Measurements from ENCODE around the gene CYP39A1.

The CYP39A1 gene

DNA sequence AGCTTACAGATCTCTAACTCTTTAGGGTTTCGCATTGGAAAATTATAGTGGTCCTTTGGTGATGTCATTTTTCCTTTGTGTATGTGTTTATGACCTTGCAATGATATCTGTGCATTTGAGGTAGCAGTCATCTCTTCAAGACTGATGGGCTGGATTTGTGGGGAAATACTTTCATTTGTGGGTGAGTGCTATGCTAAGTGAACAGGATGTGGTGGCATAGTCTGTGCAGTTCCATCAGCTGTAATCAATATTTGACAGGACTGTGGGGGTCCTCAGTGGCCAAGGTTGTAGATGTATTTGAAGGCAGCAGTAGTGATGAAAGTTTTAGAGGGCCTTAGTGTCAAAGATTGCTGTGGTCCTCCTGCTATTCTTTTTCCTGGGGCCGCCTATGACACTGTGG, 79.5 kb downstream of the CYP39A1 start:
- Histone ChIP-seq H3K27me3 (replicated peaks; ENCODE audit: control insufficient read depth, insufficient read depth, low read length, poor library complexity, severe bottlenecking) (peaks cover 6% of the 10 kb centered on the region), H3K36me3 (ENCODE audit: control insufficient read depth, insufficient read depth, low read length) (no peaks in the 10 kb centered on the region), H3K9me3 (ENCODE audit: control insufficient read depth, low read length) (no peaks in the 10 kb centered on the region), H3K27ac (ENCODE audit: insufficient read depth, low read length, poor library complexity, severe bottlenecking) (no peak overlapping the region), H3K4me1 (ENCODE audit: control insufficient read depth, insufficient read depth, low read length, poor library complexity, severe bottlenecking) (no peaks in the 10 kb centered on the region), H3K4me3 (ENCODE audit: insufficient read depth, low read depth, low read length, poor library complexity, severe bottlenecking) (no peak overlapping the region)
- no peak for DNase-seq

- no peaks in the 10 kb centered on the region for H3K27me3 ChIP-seq (replicated peaks; ENCODE audit: control insufficient read depth, insufficient read depth, low read length, poor library complexity, severe bottlenecking)
- H3K27ac ChIP-seq (ENCODE audit: insufficient read depth, low read length, poor library complexity, severe bottlenecking), result no peak overlapping the region
- no peak overlapping the region for H3K4me3 ChIP-seq (ENCODE audit: insufficient read depth, low read depth, low read length, poor library complexity, severe bottlenecking)
Measured at GRCh38 chr6:46565531-46565930, 87.1 kb downstream of the CYP39A1 start.

DNA sequence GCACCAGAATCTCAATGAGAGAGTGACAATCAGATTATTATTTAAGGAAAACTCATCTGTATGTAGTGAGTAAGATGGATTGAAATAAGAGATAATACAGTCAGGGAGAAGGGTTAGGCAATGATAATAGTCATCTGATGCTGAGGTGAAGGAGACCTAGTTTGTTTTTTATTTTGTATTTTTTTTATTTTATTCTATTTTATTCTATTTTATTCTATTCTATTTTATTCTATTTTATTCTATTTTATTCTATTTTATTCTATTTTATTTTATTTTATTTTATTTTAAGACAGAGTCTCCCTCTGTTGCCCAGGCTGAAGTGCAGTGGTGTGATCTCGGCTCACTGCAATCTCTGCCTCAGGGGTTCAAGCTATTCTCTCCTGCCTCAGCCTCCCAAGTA, 88.7 kb downstream of the CYP39A1 start:
- Histone ChIP-seq H3K27me3 (replicated peaks; ENCODE audit: control insufficient read depth, insufficient read depth, low read length, poor library complexity, severe bottlenecking) (no peaks in the 10 kb centered on the region), H3K36me3 (ENCODE audit: control insufficient read depth, insufficient read depth, low read length) (no peaks in the 10 kb centered on the region), H3K4me1 (ENCODE audit: control insufficient read depth, insufficient read depth, low read length, poor library complexity, severe bottlenecking) (no peaks in the 10 kb centered on the region), H3K9me3 (ENCODE audit: control insufficient read depth, low read length) (no peaks in the 10 kb centered on the region), H3K27ac (ENCODE audit: insufficient read depth, low read length, poor library complexity, severe bottlenecking) (no peak overlapping the region), H3K4me3 (ENCODE audit: insufficient read depth, low read depth, low read length, poor library complexity, severe bottlenecking) (no peak overlapping the region)
- DNase-seq, result no peak

More at GRCh38 chr6:46565531-46565930, 87.1 kb downstream of the CYP39A1 start:
- no peaks in the 10 kb centered on the region for H3K36me3 ChIP-seq (ENCODE audit: control insufficient read depth, insufficient read depth, low read length)
- no peaks in the 10 kb centered on the region for H3K4me1 ChIP-seq (ENCODE audit: control insufficient read depth, insufficient read depth, low read length, poor library complexity, severe bottlenecking)
- no peaks in the 10 kb centered on the region for H3K9me3 ChIP-seq (ENCODE audit: control insufficient read depth, low read length)
- no peak for DNase-seq

GRCh38 chr6:46556053-46556452, 96.6 kb downstream of the CYP39A1 start:
- Histone ChIP-seq H3K36me3 (ENCODE audit: control insufficient read depth, insufficient read depth, low read length) (no peaks in the 10 kb centered on the region), H3K4me1 (ENCODE audit: control insufficient read depth, insufficient read depth, low read length, poor library complexity, severe bottlenecking) (no peaks in the 10 kb centered on the region), H3K27ac (ENCODE audit: insufficient read depth, low read length, poor library complexity, severe bottlenecking) (no peak overlapping the region), H3K9me3 (ENCODE audit: control insufficient read depth, low read length) (no peaks in the 10 kb centered on the region), H3K27me3 (replicated peaks; ENCODE audit: control insufficient read depth, insufficient read depth, low read length, poor library complexity, severe bottlenecking) (no peaks in the 10 kb centered on the region), H3K4me3 (ENCODE audit: insufficient read depth, low read depth, low read length, poor library complexity, severe bottlenecking) (no peak overlapping the region)
- no peak for DNase-seq

DNA sequence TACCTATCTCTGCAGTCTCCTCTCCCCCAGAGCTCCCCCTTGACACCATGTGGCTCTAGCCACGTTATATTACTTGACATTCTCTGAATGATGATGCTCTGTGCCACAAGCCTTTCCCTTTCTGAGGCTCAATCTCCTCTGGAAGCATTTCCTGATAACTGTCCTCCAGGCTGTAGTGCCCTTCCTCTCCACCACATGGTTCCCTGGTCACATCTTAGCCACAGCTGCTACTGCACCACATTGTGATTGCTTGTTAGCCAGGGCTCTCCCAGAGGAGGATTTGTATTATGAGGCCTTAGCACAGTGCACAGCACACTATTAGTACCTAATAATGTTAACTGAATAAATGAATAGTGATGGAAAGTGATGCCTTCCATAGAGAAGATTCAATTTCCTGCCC, 97.5 kb downstream of the CYP39A1 start:
- no peak for DNase-seq
- Histone ChIP-seq H3K36me3 (ENCODE audit: control insufficient read depth, insufficient read depth, low read length) (no peaks in the 10 kb centered on the region), H3K27ac (ENCODE audit: insufficient read depth, low read length, poor library complexity, severe bottlenecking) (no peak overlapping the region), H3K4me3 (ENCODE audit: insufficient read depth, low read depth, low read length, poor library complexity, severe bottlenecking) (no peak overlapping the region), H3K27me3 (replicated peaks; ENCODE audit: control insufficient read depth, insufficient read depth, low read length, poor library complexity, severe bottlenecking) (no peaks in the 10 kb centered on the region), H3K9me3 (ENCODE audit: control insufficient read depth, low read length) (no peaks in the 10 kb centered on the region), H3K4me1 (ENCODE audit: control insufficient read depth, insufficient read depth, low read length, poor library complexity, severe bottlenecking) (no peaks in the 10 kb centered on the region)

- no peaks in the 10 kb centered on the region for H3K36me3 ChIP-seq (ENCODE audit: control insufficient read depth, insufficient read depth, low read length)
- no peak overlapping the region for H3K27ac ChIP-seq (ENCODE audit: insufficient read depth, low read length, poor library complexity, severe bottlenecking)
- no peak for DNase-seq
- H3K4me1 ChIP-seq (ENCODE audit: control insufficient read depth, insufficient read depth, low read length, poor library complexity, severe bottlenecking), result no peaks in the 10 kb centered on the region
- no peaks in the 10 kb centered on the region for H3K27me3 ChIP-seq (replicated peaks; ENCODE audit: control insufficient read depth, insufficient read depth, low read length, poor library complexity, severe bottlenecking)
- H3K9me3 ChIP-seq (ENCODE audit: control insufficient read depth, low read length), result no peaks in the 10 kb centered on the region
- H3K4me3 ChIP-seq (ENCODE audit: insufficient read depth, low read depth, low read length, poor library complexity, severe bottlenecking), result no peak overlapping the region
Measured at GRCh38 chr6:46549155-46549554, 103.5 kb downstream of the CYP39A1 start.

- no peak overlapping the region for H3K27ac ChIP-seq (ENCODE audit: insufficient read depth, low read length, poor library complexity, severe bottlenecking)
- H3K4me3 ChIP-seq (ENCODE audit: insufficient read depth, low read depth, low read length, poor library complexity, severe bottlenecking), result no peak overlapping the region
- H3K4me1 ChIP-seq (ENCODE audit: control insufficient read depth, insufficient read depth, low read length, poor library complexity, severe bottlenecking), result no peaks in the 10 kb centered on the region
- H3K9me3 ChIP-seq (ENCODE audit: control insufficient read depth, low read length), result no peaks in the 10 kb centered on the region
- no peak for DNase-seq
- H3K36me3 ChIP-seq (ENCODE audit: control insufficient read depth, insufficient read depth, low read length), result no peaks in the 10 kb centered on the region
- no peaks in the 10 kb centered on the region for H3K27me3 ChIP-seq (replicated peaks; ENCODE audit: control insufficient read depth, insufficient read depth, low read length, poor library complexity, severe bottlenecking)
Measured at GRCh38 chr6:46541556-46541955, 111.1 kb downstream of the CYP39A1 start.

DNA sequence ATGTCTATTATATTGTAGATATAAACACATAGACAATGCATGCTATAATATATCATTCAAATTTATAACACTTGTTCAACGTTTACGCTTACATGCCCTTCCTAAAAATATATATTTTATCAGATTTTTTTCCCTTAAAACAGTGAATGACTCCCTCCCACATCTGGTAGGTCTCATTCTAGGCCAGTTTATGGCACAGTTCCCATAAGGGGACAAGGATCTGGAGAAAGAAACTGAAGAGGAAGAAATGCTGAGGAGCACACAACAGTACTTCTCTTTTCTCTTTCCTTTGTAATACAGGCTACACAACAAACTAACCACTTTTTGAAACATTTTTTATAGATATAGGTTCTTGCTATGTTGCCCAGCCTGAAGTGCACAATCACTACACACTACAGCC, 112.8 kb downstream of the CYP39A1 start:
- Histone ChIP-seq H3K36me3 (ENCODE audit: control insufficient read depth, insufficient read depth, low read length) (no peaks in the 10 kb centered on the region), H3K27me3 (replicated peaks; ENCODE audit: control insufficient read depth, insufficient read depth, low read length, poor library complexity, severe bottlenecking) (no peaks in the 10 kb centered on the region), H3K9me3 (ENCODE audit: control insufficient read depth, low read length) (no peaks in the 10 kb centered on the region), H3K4me3 (ENCODE audit: insufficient read depth, low read depth, low read length, poor library complexity, severe bottlenecking) (no peak overlapping the region), H3K27ac (ENCODE audit: insufficient read depth, low read length, poor library complexity, severe bottlenecking) (no peak overlapping the region), H3K4me1 (ENCODE audit: control insufficient read depth, insufficient read depth, low read length, poor library complexity, severe bottlenecking) (no peaks in the 10 kb centered on the region)
- no peak for DNase-seq

DNA sequence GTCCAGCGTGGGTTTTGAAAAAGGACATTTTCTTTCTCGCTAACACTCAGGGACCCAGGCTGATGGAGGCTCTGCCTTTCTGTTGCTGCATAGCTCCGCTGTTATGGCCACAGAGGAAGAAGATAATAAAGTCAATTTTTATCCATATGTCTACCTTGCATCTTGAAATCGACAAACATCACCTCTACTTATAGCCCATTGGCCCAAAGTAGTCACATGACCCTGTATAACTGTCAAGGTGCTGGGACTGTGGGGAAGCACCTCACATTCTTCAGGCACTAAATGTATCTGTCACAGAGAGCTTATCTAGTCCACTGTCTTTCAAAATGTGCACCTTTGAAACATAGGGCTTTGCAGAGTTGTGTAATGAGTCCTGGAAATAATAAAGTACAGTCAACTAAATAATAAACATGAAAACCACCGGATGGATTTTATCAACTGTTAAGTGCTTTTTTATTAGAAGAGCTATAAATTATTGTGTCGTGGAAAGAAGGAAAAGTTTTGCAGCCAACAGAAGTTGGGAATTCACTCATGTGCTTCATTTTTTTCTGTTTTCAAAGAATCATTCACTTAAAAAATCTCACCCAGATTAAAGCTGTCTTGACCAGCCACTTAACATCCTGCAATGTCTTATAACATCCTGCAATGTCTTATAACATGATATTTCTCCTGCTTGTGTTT, 113.7 kb downstream of the CYP39A1 start:
- Histone ChIP-seq H3K9me3 (ENCODE audit: control insufficient read depth, low read length) (no peaks in the 10 kb centered on the region), H3K27ac (ENCODE audit: insufficient read depth, low read length, poor library complexity, severe bottlenecking) (no peak overlapping the region), H3K4me1 (ENCODE audit: control insufficient read depth, insufficient read depth, low read length, poor library complexity, severe bottlenecking) (no peaks in the 10 kb centered on the region), H3K27me3 (replicated peaks; ENCODE audit: control insufficient read depth, insufficient read depth, low read length, poor library complexity, severe bottlenecking) (no peaks in the 10 kb centered on the region), H3K4me3 (ENCODE audit: insufficient read depth, low read depth, low read length, poor library complexity, severe bottlenecking) (no peak overlapping the region), H3K36me3 (ENCODE audit: control insufficient read depth, insufficient read depth, low read length) (no peaks in the 10 kb centered on the region)
- no peak for DNase-seq

- Histone ChIP-seq H3K27me3 (replicated peaks; ENCODE audit: control insufficient read depth, insufficient read depth, low read length, poor library complexity, severe bottlenecking) (no peaks in the 10 kb centered on the region), H3K4me1 (ENCODE audit: control insufficient read depth, insufficient read depth, low read length, poor library complexity, severe bottlenecking) (no peaks in the 10 kb centered on the region), H3K36me3 (ENCODE audit: control insufficient read depth, insufficient read depth, low read length) (no peaks in the 10 kb centered on the region), H3K27ac (ENCODE audit: insufficient read depth, low read length, poor library complexity, severe bottlenecking) (no peak overlapping the region), H3K4me3 (ENCODE audit: insufficient read depth, low read depth, low read length, poor library complexity, severe bottlenecking) (no peak overlapping the region), H3K9me3 (ENCODE audit: control insufficient read depth, low read length) (no peaks in the 10 kb centered on the region)
- DNase-seq, result no peak
Measured at GRCh38 chr6:46530896-46531295, 121.7 kb downstream of the CYP39A1 start.

Measured in effector memory CD4-positive, alpha-beta T cell (primary cell).